ENCODE results near the gene CARD6.
"Not testable (repeated sequence)": the region's sequence is repeated elsewhere in the genome, so short reads cannot be mapped to it uniquely, and the experiment has no call there.

Gene CARD6

GRCh38 chr5:40853632-40854192, 12.5 kb downstream of the CARD6 start:
- TF ChIP-seq, protein P1, sequence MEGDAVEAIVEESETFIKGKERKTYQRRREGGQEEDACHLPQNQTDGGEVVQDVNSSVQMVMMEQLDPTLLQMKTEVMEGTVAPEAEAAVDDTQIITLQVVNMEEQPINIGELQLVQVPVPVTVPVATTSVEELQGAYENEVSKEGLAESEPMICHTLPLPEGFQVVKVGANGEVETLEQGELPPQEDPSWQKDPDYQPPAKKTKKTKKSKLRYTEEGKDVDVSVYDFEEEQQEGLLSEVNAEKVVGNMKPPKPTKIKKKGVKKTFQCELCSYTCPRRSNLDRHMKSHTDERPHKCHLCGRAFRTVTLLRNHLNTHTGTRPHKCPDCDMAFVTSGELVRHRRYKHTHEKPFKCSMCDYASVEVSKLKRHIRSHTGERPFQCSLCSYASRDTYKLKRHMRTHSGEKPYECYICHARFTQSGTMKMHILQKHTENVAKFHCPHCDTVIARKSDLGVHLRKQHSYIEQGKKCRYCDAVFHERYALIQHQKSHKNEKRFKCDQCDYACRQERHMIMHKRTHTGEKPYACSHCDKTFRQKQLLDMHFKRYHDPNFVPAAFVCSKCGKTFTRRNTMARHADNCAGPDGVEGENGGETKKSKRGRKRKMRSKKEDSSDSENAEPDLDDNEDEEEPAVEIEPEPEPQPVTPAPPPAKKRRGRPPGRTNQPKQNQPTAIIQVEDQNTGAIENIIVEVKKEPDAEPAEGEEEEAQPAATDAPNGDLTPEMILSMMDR (conservative IDR thresholded peaks at IDR 0.05; ENCODE audit: low read depth), result no peak
- no peak for DNase-seq (ENCODE audit: low spot score)
- no peak overlapping the region for H3K27ac ChIP-seq
- ChIA-PET CTCF (no interaction called here), POLR2A (ENCODE audit: low non-redundant PET) (no interaction called here)

- TF ChIP-seq, protein P1 (conservative IDR thresholded peaks at IDR 0.05; ENCODE audit: low read depth), result no peak
- CTCF ChIA-PET, result no interaction called here
Observed at GRCh38 chr5:40860711-40861110, 19.5 kb downstream of the CARD6 start.

GRCh38 chr5:40865004-40865403, 23.8 kb downstream of the CARD6 start:
- CTCF ChIA-PET; DNase-seq (ENCODE audit: low spot score); POLR2A ChIA-PET (ENCODE audit: low non-redundant PET); H3K27ac ChIP-seq: not testable (repeated sequence)

More at GRCh38 chr5:40860711-40861110, 19.5 kb downstream of the CARD6 start:
- POLR2A ChIA-PET (ENCODE audit: low non-redundant PET), result no interaction called here
- no peak overlapping the region for H3K27ac ChIP-seq
- DNase-seq (ENCODE audit: low spot score), result no peak

DNA sequence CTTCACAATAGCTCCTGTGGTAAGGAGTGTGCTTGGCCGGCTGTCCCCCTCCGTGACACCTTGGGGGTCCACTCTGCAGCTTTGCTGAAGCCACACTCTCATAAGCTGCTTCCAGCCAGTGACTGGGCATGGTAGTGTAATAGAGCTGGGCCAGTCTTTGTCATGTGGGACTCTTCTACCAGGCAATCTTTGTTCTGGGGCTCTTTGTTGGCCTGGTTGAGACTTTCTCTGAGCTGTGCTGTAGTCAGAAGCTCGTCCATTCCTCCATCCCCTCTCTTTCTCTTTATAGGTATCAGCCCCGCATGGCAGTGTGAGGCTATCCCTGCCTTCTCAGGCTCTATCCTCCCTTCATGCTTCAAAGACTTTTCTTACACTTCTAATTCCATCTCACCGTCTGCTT, 25.7 kb downstream of the CARD6 start:
- DNase-seq (ENCODE audit: low spot score), result no peak
- ChIA-PET POLR2A (ENCODE audit: low non-redundant PET) (no interaction called here), CTCF (no interaction called here)
- TF ChIP-seq, protein P1 (conservative IDR thresholded peaks at IDR 0.05; ENCODE audit: low read depth), result no peak
- H3K27ac ChIP-seq, result no peak overlapping the region

GRCh38 chr5:40869384-40869783, 28.2 kb downstream of the CARD6 start:
- DNase-seq (ENCODE audit: low spot score), result no peak
- TF ChIP-seq, protein P1 (conservative IDR thresholded peaks at IDR 0.05; ENCODE audit: low read depth), result no peak
- ChIA-PET POLR2A (ENCODE audit: low non-redundant PET) (no interaction called here), CTCF (interaction anchor here (0.6 kb wide), 1 partner anchor 347 kb away, joined by 4 read pairs; no protein-coding TSS in a partner anchor)
- no peak overlapping the region for H3K27ac ChIP-seq

GRCh38 chr5:40871177-40871576, 30.0 kb downstream of the CARD6 start:
- DNase-seq (ENCODE audit: low spot score), result no peak
- CTCF ChIA-PET, result interaction anchor here (0.6 kb wide), 1 partner anchor 1189 kb away, joined by 3 read pairs; no protein-coding TSS in a partner anchor
- POLR2A ChIA-PET (ENCODE audit: low non-redundant PET), result no interaction called here
- TF ChIP-seq, protein P1 (conservative IDR thresholded peaks at IDR 0.05; ENCODE audit: low read depth), result no peak
- H3K27ac ChIP-seq, result no peak overlapping the region

DNA sequence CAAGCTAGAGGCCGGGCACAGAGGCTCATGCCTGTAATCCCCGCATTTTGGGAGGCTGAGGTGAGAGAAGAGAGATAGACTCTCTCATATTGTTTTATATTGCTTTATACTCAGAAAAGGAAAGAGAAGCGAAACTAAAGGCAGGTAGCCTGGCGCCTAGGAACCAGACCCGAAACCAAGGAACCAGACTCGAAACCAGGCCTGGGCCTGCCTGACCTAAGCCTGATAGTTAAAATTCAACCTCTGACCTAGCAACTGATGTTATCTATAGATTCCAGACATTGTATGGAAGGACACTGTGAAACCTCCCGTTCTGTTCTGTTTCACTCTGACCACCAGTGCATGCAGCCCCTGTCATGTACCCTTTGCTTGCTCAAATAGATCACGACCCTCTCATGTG, 31.1 kb downstream of the CARD6 start:
- DNase-seq (ENCODE audit: low spot score); CTCF ChIA-PET; POLR2A ChIA-PET (ENCODE audit: low non-redundant PET); H3K27ac ChIP-seq: not testable (repeated sequence)

All from RWPE1 (cell line).